HG02642 (cell line): Measurements from ENCODE around the gene C3orf33.
A peak's percentile ranks its signal among the peaks of the same experiment; 100 is the strongest.

Source experiments
- ATAC-seq: cut with Tn5 transposase; IDR thresholded peaks from one replicate; pipeline ENCODE4 v1.9.1; 2021; ENCODE audit warnings: mild to moderate bottlenecking; ENCODE audit not compliant: unreplicated experiment, poor library complexity

The C3orf33 gene

DNA sequence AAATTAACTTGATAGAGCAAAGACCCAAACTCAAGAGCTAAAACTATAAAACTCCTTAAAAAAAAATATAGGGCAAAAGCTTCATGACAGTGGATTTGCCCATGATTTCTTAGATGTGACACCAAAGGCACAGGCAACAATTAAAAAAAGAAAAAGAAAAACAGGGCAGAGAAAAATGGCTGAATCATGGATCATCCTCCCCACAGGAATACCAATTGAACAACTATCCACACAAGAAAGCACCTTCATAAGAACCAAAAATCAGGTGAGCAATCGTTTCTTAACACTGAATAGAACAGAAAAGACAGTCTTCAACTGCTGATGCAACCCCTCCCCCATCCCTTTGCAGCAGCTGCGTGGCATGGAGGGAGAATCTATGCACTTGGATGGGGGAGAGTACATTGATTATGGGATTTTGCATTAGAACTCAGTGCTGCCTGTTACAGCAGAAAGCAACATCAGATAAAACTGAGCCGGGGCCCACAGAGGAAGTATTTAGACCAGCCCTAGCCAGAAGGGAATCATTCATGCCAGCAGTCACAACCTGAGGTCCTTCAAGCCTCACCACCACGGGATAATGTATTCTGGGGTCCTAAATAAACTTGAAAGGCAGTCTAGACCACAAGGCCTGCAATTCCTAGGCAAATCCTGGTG lies 15.7 kb downstream of the C3orf33 start:
- ATAC-seq: no peak

DNA sequence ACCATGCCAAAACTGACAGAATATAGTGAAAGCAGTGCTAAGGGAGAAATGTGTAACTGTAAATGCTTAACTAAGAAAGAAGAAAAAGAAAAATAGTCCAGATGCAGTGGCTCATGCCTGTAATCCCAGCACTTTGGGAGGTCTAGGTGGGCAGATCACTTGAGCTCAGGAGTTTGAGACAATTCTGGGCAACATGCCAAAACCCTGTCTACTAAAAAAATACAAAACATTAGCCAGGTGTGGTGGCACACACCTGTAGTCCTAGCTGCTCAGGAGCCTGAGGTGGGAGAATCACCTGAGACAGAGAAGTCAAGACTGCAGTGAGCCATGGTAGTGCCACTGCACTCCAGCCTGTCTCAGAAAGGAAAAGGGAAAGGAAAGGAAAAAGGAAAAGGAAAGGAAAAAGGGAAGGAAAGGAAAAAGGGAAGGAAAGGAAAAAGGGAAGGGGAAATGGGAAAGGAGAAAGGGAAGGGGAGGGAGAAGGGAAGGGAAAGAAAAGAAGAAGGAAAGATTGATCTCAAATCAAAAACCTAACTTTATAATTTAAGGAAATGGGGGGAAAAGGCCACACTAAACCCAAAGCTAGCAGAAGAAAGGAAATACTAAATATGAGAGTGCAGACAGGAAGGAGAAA lies 20.3 kb downstream of the C3orf33 start:
- no peak for ATAC-seq

DNA sequence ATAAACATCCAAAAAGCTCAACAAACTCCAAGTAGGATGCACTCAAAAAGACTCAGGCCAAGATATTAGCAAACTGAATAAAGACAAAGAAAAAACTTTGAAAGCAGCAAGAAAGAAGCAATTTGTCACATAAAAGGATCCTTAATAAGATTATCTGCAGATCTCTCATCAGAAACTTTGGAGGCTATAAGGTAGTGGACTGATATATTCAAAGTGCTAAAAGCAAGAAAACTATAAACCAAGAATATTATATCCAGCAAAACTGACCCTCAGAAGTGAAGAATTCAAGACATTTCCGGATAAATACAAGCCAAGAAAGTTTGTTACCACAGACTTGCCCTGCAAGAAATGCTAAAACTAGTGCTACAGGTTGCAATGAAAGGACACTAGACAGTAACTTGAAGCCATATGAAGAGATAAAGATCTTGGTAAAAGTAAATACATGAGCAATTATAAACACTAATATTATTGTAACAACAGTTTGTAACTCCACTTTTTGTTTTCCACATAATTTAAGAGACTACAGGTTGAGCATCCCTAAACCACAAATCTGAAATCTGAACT lies 23.6 kb downstream of the C3orf33 start:
- ATAC-seq: no peak

DNA sequence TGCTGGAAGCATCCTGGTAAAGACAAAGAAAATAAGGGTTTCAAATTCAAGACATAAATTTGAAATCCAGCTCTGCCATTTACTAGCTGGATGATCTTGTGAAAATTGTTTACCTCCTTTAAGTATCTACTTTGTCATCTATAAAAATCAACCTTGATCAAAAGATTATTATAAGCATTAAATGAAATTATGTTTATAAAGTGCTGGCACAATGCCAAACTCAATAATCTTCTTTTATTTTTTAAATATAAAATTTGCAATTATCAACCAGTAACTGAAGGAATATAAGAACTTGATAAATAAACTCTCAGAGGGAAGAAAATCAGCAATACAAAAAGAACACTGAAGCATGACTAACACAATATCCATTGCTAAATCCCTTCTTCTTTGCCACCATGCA lies 25.8 kb downstream of the C3orf33 start:
- ATAC-seq: no peak

DNA sequence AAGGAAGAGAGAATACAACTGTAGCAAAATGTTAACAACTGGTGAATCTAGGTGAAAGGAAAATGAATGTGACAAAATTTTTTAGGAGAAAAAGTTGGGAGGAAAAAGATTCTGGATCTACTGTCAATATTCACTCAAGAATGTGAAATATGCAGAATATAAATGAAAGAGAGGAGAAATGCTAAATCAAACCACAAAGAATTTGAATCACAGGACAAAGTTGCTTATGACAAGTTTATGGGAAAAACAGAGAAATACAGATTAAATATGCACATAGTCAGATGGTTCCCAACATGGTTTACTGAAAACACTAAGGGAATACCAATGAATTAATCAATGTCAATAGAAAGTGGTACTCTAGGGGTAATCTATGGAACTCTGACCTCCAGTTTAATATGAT lies 27.6 kb downstream of the C3orf33 start:
- no peak for ATAC-seq

DNA sequence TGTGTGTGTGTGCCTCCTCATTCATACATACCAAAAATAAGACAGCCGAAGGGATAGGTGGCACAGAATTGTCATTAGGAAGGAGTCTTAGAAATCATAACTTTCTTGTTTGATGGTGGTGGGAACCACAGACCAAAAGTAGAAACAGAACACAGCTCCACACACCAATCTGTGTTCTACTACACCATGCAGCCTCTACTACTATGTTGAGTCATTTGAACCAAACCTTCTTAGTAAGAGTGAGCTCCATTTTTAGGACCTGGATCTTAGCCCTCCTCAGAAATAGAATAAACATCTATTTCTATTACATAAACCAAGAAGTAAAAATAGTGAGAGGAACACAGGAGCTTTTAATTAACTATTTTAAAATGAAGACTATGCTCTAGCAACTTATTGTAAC lies 33.3 kb downstream of the C3orf33 start:
- ATAC-seq: no peak

DNA sequence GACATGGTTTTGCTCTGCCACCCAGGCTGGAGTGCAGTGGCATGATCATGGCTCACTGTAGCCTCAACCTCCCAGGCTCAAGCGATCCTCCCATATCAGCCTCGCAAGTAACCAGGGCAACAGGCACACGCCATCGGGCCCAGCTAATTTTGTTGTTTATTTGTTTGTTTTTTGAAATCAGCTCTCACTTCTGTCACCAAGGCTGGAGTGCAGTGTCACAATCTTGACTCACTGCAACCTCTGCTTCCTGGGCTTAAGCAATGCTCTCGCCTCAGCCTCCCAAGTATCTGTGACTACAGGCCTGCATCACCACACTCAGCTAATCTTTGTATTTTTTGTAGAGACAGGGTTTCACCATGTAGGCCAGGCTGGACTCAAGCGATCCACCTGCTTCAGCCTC lies 35.0 kb downstream of the C3orf33 start:
- ATAC-seq: no peak

DNA sequence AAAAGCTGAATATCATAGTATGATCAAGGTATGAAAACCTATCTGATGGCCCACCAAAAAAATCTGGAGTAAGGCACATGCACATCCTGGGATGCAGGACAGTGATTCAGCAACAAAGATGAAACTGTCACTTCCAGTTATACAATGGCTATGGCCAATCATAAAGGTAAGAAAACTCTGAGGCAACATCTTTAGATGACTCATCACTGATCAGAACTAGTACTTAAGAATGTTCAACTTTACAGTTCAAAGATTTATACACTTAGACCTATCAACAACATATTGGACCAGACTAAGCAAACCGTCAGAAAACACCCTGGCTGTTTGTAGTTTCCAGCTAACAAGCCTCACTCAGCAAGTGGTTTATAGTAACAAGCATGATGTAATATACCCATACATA lies 39.9 kb downstream of the C3orf33 start:
- no peak for ATAC-seq

DNA sequence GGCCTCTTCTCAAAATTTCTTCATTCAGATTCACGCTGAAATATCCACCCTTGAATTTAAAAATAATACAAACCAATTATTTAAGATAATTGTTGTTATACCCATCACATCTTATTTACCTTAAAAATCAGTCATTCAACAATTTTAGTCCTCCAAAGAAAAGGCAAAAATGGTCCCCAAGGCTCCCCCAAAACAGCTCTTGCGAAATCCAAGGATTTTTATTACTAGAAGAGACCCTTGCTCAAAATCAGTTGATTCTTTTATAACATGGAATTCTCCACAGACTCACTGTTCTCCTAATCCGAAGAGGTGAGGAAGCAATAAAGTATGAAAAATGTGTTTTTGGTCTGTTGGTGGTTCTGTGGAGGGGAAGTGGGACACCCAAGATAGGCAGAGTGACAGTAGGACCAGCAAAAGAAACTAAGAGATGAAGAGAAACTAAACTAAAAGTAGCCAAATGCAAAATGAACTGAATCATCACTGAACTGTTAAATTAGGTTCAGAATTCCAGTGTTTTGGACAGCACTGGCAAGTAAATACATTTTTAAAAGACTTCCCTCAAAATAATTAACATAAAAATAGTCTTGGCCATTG lies 42.1 kb downstream of the C3orf33 start:
- ATAC-seq: no peak

DNA sequence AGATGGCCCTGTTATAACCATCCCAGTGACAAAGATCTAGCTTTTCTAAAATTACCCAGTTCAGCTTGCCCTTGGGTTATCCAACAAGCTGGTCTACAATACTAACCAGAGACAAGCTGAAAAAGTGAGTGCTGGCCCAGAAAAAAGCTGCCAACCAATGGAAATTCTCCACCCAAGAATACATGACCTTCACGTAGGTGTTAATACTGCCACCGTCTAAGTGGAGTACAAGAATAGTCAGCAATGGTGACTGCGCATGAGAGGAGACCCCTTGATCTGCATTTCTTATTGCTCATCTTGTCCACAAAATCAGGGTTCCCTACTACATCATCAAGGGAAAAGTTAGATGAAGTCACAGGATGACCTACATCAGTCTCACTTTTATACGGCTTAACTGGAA lies 45.4 kb downstream of the C3orf33 start:
- no peak for ATAC-seq

DNA sequence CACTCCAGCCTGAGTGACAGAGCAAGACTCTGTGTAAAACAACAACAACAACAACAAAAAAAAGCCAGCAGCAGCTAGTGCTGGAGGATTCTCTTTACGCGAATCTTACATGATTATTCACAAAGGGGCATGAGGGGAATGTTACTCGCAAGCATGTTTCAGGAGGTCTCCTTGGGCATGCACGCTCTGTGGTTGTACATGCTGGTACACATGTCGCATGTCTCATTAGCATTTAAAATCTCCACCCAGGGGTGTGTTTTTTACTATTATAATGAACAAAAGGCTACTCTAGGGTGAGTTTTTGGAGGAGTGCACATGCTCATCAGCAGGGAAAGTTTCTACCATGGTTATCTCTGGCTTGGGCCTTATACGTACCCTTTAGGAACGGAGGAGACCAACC lies 48.5 kb downstream of the C3orf33 start:
- ATAC-seq: no peak

DNA sequence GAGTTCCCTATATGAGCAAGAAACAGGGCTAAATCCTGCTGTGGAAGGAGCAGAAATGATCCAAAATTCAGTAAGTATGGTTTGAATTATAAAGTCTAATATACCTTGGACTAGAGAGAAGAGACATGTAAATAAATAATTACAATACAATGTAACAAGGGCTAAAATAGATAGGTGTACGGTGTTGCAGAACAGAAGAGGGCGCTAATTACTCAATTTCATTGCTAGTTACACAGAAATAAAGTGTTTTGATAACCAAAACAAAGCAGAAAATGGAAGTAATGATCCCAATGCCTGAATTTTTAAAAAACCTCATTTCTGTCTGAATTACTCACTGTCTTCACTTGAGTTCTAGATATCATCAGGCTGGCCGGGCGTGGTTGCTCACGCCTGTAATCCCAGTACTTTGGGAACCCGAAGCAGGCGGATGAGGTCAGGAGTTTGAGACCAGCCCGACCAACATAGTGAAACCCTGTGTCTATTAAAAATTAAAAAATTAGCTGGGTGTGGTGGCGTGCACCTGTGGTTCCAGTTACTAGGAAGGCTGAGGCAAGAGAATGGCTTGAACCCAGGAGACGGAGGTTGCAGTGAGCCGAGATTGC lies 52.9 kb downstream of the C3orf33 start:
- peak; percentile 43 for ATAC-seq

DNA sequence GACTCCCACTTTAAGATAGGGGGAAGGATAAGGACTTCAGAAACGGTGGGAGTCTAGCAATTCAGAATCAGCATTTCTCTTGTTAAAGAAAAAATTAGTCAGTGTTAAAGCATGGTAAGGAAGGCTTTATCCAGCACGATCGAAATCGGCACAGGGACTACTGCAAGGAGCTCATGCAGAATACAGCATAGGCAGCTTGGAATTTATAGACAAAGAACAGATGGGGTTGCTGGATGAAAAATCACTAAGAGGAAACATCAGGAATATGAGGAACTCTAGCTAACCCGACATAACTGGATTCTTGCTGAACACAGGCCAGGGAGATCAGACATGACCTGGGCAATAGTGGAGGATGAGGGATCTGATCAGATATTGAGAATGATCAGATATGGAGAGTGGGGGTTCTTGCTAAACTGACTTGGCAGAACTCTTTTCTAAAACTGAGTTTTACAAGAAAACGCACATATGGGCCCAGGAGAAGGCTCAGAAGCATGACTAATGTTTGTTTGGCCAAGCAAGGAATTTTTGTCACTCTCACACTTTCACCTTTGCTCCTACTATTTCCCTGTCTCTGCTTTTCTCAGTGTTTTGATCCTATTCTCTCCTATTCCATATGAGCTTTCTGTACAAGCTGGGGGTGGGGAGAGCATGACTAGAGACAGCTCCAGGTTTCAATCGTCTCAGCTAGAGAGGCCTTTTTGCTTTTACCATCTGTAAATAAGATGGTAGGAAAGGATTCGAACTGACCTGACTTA lies 57.3 kb downstream of the C3orf33 start:
- no peak for ATAC-seq

DNA sequence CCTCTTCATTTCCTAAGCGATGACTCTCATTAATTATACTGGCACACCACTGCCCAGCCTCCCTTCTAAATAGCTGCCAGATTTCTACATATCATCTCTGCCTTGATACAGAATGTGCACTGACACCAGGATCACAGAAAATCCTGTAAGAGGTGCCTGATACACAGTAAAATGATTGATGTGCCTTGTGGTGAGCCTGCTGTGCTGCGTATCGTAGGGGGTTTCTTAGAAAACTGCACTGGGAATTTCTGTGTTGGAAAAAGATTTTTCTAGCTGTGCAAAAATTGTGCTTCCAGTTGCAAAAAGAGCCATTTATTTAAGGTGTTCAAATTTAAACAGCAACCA lies 58.2 kb downstream of the C3orf33 start:
- no peak for ATAC-seq

DNA sequence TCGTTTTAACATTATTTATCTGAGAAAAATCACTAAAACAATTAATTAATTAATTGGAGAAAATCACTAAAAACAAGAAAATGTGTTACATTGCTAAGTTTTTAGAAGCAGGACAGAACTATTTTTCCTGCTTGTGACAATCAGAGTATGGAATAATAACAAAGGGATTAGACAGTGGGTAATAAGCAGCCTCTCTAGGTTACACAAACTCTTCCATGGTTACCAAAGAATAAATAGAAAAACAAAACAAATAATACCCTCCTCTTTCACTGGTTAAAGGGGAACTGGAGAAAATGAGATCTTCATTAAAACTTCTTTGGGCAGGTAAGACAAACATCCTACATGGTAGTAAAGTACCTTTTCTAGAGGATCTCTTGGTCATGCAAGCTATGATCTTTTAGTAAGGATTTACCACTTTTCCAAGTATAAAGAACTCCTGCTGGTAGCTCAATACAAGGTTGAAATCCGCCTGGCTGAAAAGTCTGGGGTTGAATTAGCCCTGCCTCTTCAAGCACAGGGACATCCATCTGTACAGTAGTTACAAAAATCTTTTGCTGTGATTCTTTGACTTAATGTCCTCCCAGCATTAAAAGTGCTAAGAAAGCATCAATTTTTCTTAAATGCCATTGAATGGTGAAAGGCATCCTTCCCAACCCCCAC lies 58.7 kb downstream of the C3orf33 start:
- no peak for ATAC-seq

DNA sequence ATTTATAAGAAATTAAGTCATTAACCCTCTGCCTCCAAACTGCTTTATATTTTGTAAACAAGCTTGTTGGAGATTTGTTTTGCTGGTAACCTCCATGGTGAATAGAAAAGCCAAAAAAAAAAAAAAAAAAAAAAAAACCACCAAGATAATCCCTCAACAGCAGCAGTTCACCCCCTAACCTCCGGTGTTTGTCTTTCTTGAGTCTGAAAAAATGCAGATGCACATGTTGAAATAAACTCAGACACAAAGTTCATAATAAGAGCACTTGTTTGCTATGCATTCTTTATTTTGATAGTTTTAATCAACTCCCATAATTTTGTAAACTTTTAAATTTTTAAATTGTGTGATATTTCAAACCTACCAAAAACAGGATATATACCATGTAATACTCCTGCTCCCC lies 59.4 kb downstream of the C3orf33 start:
- ATAC-seq: no peak

DNA sequence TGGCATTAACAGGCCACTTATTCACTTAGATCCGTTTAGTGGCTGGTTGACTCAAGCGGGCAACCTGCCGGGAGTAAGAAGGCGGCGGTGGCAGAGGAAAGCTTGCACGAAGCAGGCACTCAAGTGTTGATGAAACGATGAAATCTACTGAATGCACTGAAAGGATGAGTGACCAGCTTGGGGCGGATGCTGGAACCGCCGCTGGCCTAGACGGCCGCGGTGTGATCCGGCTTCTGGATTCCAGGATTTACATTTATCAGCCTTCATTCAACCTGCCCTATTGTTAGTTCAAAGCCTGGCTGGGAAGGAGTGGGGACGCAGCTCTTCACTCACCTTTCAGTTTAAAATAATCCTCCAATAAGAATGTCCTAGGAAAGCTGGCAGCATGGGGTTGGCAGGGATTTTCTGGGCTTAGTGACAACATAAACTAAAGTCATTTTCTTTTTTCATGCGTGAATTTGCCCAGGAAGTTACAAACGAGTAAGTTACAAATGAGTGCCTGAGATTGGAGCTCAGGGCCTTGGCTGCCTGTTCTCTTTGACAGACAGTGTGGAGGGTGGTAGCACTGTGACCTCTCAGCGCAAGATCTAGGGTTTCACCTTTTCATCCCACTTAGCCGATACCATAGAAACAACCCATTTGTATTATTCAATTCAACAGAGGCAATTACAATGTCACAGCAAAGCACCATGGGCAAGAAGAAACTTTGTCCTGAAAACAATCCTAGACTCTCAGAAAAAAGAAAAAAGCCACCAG lies 60.1 kb downstream of the C3orf33 start:
- no peak for ATAC-seq

DNA sequence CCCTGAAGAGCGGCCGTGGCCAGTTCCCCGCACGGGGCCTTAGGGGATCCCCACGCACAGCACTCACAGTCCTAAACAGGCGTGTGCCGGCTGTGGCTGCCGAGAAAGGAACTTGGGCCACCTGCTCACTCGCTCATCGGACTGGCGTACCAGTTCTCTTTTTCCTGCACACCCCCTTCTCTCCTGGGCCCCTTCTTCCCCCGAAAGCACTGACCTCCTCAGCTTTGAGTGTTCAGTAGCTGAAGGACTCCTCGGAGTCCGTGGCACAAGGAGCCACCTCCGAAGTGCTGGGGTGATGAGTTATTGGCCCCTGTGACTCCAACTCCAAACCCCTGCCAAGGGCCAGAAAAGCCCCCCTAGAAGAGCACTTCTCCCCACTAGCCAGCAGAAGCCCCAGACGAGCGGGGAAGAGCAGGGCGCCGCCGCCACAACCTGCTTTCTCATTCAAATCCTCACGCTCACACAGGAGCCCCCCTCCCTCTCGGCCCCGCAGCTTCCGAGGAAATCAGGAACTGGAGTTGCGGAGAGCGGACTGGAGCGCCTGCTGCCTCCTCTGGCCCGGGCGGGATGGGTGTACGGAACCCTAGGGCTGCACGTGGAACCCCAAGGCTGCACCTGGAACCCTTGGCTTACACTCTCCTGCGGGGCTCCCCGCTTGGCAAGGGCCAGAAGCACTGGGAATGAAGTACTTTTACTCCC lies 61.3 kb downstream of the C3orf33 start, which contains the start of gene PLCH1:
TSS of gene PLCH1 (minus strand) at position 446 of the 699 bp plus-strand sequence. CDS start 40,847 bp downstream, outside the sequence.
- peak; percentile 74 for ATAC-seq
